Body of pancreas (tissue), 4 donors: ENCODE results near the gene REG3G. TPM values are rescaled to one million over a fixed set of nuclear protein-coding genes. Genes with fewer than 3 reads are reported as not detected.
"Not testable (repeated sequence)": the region's sequence is repeated elsewhere in the genome, so short reads cannot be mapped to it uniquely, and the experiment has no call there.

Experiments used
- ATAC-seq: fragments of 150-250 bp; one replicate; pipeline ENCODE4 v1.9.1; 2016
- DNase-seq, 4 donors: peaks; one replicate each; pipeline ENCODE4 v3.0.0-alpha.2; 2019
- H3K27ac ChIP-seq, 4 donors: fragments of 200-600 bp; sonication (generic); 1 replicate in 3 of 4; 2 replicates in 1 of 4; pipeline versions ENCODE4 v1.5.1 to v1.6.1; 2016 to 2019; ENCODE audit warnings: mild to moderate bottlenecking in 1 of 4, mixed read lengths in 1 of 4, moderate library complexity in 1 of 4
- H3K27me3 ChIP-seq, 2 donors: fragments of 200-600 bp; sonication (generic); one replicate each; pipeline ENCODE4 v1.6.0; 2016; ENCODE audit warnings: mild to moderate bottlenecking in 1 of 2
- H3K36me3 ChIP-seq, 2 donors: fragments of 200-600 bp; sonication (generic); replicated peaks in 1 of 2; 2 replicates each; pipeline ENCODE4 v1.5.1; 2016; ENCODE audit warnings: low read depth in 2 of 2; ENCODE audit not compliant: insufficient read depth in 1 of 2
- H3K4me1 ChIP-seq: fragments of 200-600 bp; sonication (generic); one replicate; pipeline ENCODE4 v1.6.0; 2016
- H3K4me3 ChIP-seq, 2 donors: fragments of 200-600 bp; sonication (generic); 1 replicate in 1 of 2; 2 replicates in 1 of 2; pipeline ENCODE4 v1.5.1; 2016 to 2019
- H3K9me3 ChIP-seq, 3 donors: fragments of 200-600 bp; sonication (generic); 1 replicate in 2 of 3; 2 replicates in 1 of 3; pipeline ENCODE4 v1.5.1; 2016
- POLR2A ChIP-seq, 3 donors: fragments of 450-650 bp; IDR thresholded peaks; one replicate each; pipeline ENCODE4 v1.6.1; 2016; ENCODE audit warnings: antibody characterized with exemption in 3 of 3, mild to moderate bottlenecking in 2 of 3
- WGBS, 2 donors: methylation state at CpG; one replicate each; pipeline ENCODE4 v1.1.5; 2017; 5-methylcytosine and 5-hydroxymethylcytosine counted together
- intact Hi-C: fragments of 100-400 bp; cut with DNase I; formaldehyde crosslinking; loops from one replicate; pipeline ENCODE4 v1.15.1; 2023
- total RNA-seq, 2 donors: library from RNA; depleted of rRNA; stranded (reverse); fragments of >200 nt; gene quantifications; one replicate each; pipeline ENCODE4 v1.1.0, GENCODE V29; 2016
- TF ChIP-seq, protein P1 (sequence below), 7 experiments: fragments of 450-650 bp in 4 of 7; fragments of 200-600 bp in 3 of 7; sonication (generic) in 3 of 7; IDR thresholded peaks; one replicate each; pipeline ENCODE4 v1.5.1; 2016 to 2019; ENCODE audit warnings: antibody characterized with exemption in 7 of 7

Gene REG3G
- total RNA-seq, 2 donors from 2014 or later = 171 to 673 TPM

DNA sequence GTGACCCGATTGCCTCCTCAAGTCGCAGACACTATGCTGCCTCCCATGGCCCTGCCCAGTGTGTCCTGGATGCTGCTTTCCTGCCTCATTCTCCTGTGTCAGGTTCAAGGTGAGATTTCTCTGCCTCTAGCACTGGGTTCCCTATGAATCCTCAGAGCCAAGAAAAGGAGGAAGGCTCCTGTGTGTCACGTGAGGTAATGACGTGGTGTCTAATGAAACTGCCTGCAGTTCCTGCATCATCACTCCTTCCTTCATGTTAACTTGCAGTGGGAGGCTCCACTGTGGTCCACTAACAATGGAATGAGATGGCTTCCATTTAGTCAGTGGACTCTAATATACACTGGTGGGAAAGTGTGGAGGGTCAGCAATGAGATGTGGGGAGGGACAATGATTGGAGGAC, 559 bp downstream of the REG3G start:
- Histone ChIP-seq H3K27ac (peak overlapping the region in 2 of 4 donors; percentile 56 to 78), H3K36me3 (no peaks in the 10 kb centered on the region), H3K9me3 (no peaks in the 10 kb centered on the region), H3K4me3 (no peak overlapping the region), H3K27me3 (no peaks in the 10 kb centered on the region), H3K4me1 (peaks cover 49% of the 10 kb centered on the region)
- intact Hi-C loops = no loop called here
- DNase-seq (no peak), ATAC-seq (peak; percentile 57)
- WGBS, 2 donors = 53 to 55% methylated on average over 4 of the region's 4 CpGs
- no peak for TF ChIP-seq POLR2A (IDR thresholded peaks at IDR 0.05)
- TF ChIP-seq, protein P1, sequence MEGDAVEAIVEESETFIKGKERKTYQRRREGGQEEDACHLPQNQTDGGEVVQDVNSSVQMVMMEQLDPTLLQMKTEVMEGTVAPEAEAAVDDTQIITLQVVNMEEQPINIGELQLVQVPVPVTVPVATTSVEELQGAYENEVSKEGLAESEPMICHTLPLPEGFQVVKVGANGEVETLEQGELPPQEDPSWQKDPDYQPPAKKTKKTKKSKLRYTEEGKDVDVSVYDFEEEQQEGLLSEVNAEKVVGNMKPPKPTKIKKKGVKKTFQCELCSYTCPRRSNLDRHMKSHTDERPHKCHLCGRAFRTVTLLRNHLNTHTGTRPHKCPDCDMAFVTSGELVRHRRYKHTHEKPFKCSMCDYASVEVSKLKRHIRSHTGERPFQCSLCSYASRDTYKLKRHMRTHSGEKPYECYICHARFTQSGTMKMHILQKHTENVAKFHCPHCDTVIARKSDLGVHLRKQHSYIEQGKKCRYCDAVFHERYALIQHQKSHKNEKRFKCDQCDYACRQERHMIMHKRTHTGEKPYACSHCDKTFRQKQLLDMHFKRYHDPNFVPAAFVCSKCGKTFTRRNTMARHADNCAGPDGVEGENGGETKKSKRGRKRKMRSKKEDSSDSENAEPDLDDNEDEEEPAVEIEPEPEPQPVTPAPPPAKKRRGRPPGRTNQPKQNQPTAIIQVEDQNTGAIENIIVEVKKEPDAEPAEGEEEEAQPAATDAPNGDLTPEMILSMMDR (IDR thresholded peaks at IDR 0.05) = no peak

DNA sequence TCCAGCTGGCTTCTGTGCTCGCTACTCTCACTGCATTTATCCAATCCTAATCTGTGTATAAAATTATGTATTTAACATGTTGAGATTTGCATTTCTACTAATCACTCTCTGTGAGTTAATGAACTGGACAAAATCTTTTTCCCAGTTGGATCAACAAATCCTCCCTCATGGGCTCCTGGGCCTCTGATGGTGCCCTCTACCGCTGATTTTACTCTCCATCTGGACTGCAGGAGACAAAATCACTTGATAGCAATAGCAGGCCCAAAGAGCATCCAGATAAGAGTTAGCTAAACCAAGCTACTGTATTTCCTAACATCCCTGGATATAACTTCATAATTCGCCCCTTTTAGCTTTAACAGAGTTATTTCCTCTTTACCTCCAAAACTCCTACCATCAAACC, 14.4 kb downstream of the REG3G start:
- WGBS, 2 donors = 47 to 53% methylated on average over 3 of the region's 3 CpGs
- H3K27me3 ChIP-seq = no peaks in the 10 kb centered on the region
- no peak for ATAC-seq
- H3K4me1 ChIP-seq = peaks cover 38% of the 10 kb centered on the region
- H3K4me3 ChIP-seq = no peak overlapping the region
- DNase-seq = peak in 1 of 4 donors; percentile 26
- intact Hi-C loops = no loop called here
- no peaks in the 10 kb centered on the region for H3K9me3 ChIP-seq
- H3K27ac ChIP-seq = peak overlapping the region; percentile 16 to 45 (median 34)
- no peak for TF ChIP-seq POLR2A (IDR thresholded peaks at IDR 0.05)
- TF ChIP-seq, protein P1 (IDR thresholded peaks at IDR 0.05) = peak in 2 of 7 experiments; percentile 12 to 13
- H3K36me3 ChIP-seq = no peaks in the 10 kb centered on the region

DNA sequence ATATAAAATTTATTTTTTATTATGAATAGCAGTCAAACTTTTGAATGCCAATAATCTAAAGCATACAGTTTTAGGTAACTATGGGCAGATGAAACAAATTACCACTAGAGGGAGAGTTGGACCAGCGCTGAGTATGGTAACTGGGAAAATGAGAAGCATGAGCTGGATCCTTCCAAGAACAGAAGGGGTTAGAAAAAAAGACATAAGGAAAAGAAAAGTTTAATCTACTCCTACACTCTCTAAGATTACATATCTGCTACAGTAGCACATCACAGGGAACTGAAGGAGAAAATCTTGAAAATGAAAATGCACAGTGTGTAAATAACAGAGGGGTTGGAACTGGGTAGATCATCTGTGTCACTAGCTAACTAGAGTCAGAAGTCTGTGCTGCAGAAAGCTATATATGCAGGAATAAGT, 15.5 kb downstream of the REG3G start:
- intact Hi-C loops = no loop called here
- Histone ChIP-seq H3K27ac (peak overlapping the region in 3 of 4 donors; percentile 22 to 71 (median 55)), H3K27me3 (no peaks in the 10 kb centered on the region), H3K36me3 (no peaks in the 10 kb centered on the region), H3K9me3 (no peaks in the 10 kb centered on the region), H3K4me1 (peaks cover 36% of the 10 kb centered on the region), H3K4me3 (no peak overlapping the region)
- no peak for TF ChIP-seq POLR2A (IDR thresholded peaks at IDR 0.05)
- TF ChIP-seq, protein P1 (IDR thresholded peaks at IDR 0.05) = peak; percentile 20 to 81 (median 78)
- peak; percentile 22 to 48 (median 26) for DNase-seq
- WGBS, 2 donors = 12 to 14% methylated on average over 1 of the region's 1 CpG
- ATAC-seq = peak; percentile 94

DNA sequence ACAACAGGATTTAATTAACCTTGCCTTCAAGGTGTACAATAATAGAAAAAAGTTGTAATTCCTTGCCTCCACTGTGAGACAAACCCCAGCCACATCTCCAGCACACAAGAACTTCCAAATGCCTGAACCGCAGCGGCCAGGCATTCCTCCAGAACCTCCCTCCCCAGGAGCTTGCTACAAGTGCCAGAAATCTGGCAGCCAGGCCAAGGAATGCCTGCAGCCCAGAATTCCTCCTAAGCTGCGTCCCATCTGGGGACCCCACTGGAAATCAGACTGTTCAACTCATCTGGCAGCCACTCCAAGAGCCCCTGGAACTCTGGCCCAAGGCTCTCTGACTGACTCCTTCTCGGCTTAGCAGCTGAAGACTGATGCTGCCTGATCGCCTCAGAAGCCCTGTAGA, 28.0 kb downstream of the REG3G start:
- DNase-seq, H3K27me3 ChIP-seq, H3K27ac ChIP-seq, H3K36me3 ChIP-seq, H3K4me3 ChIP-seq, H3K9me3 ChIP-seq, H3K4me1 ChIP-seq, intact Hi-C loops, ATAC-seq: not testable (repeated sequence)
- 78 to 100% methylated on average over 2 to 4 of the region's 5 CpGs for whole genome bisulfite sequencing, 2 donors

DNA sequence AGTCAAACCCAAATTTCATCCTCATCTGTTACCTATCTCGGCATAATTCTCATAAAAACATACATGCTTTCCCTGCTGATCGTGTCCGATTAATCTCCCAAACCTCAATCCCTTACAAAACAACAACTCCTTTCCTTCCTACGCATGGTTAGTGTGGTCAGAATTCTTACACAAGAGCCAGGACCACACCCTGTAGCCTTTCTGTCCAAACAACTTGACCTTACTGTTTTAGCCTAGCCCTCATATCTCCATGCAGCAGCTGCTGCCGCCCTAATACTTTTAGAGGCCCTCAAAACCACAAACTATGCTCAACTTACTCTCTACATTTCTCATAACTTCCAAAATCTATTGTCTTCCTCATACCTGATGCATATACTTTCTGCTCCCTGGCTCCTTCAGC, 29.3 kb downstream of the REG3G start:
- DNase-seq, H3K4me1 ChIP-seq, intact Hi-C loops, H3K4me3 ChIP-seq, H3K27ac ChIP-seq, H3K27me3 ChIP-seq, H3K36me3 ChIP-seq, H3K9me3 ChIP-seq, ATAC-seq: not testable (repeated sequence)
- 66 to 91% methylated on average over 5 of the region's 5 CpGs for WGBS, 2 donors

DNA sequence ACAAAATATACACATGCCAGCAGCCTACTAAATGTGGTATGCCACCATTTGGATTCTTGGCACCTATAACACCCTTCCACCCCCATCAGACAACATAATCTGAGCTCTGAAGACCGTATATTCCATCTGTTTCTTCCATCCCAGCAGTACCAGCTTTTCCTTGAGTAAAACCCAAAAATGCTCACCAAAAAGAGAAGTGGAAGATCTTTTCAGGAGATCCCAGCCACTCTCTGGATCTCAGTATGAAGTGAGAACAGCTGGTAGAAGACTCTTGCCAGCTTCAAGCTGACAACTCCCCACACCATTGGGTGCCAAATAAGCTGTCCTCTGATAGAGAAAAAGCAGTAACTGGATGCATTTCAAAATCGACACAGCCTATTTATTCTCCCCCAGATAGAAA, 39.7 kb downstream of the REG3G start:
- no peak for ATAC-seq
- intact Hi-C loops = no loop called here
- no peak for DNase-seq
- no peak overlapping the region for H3K27ac ChIP-seq
- no peak overlapping the region for H3K4me3 ChIP-seq
- H3K4me1 ChIP-seq = no peaks in the 10 kb centered on the region
- no peaks in the 10 kb centered on the region for H3K9me3 ChIP-seq
- TF ChIP-seq, protein P1 (IDR thresholded peaks at IDR 0.05) = no peak
- no peak for TF ChIP-seq POLR2A (IDR thresholded peaks at IDR 0.05)
- H3K27me3 ChIP-seq = no peaks in the 10 kb centered on the region
- WGBS, 2 donors = 78 to 82% methylated on average over 2 of the region's 2 CpGs
- H3K36me3 ChIP-seq = no peaks in the 10 kb centered on the region
